ENCODE results near the gene TP53INP2. TPM values are rescaled to one million over a fixed set of nuclear protein-coding genes. Genes with fewer than 3 reads are reported as not detected.

Gene TP53INP2
- total and polyA plus RNA-seq, 12 donors = 31.7 to 174 (median 129) TPM

- Histone ChIP-seq H3K4me1 (peaks cover 0 to 20% (median 11%) of the 10 kb centered on the region in 9 donors), H3K27me3 (no peaks in the 10 kb centered on the region), H3K27ac (peak within 1 kb of the TSS in 9 of 10 donors; percentile 53 to 89 (median 79)), H3K36me3 (no peaks in the 10 kb centered on the region), H3K9me3 (no peaks in the 10 kb centered on the region), H3K4me3 (peak within 1 kb of the TSS; percentile 50 to 84 (median 76))
- peak in 7 of 9 donors; percentile 20 to 60 (median 32) for TF ChIP-seq CTCF (IDR thresholded peaks at IDR 0.05)
- ATAC-seq (peak; percentile 100), DNase-seq (peak; percentile 94 to 95)
- WGBS, 2 donors = 0% methylated on average over 64 of the region's 64 CpGs
- intact Hi-C loops (cut with DNase I) = loop anchor here in 4 of 10 donors (1.0 to 5.0 kb wide), 4 partner anchors 27 to 70 kb away; partner anchors contain the start of gene TP53INP2 (in 2 of the 4)
Measured at GRCh38 chr20:34676642-34677373, 27.3 kb upstream of the TP53INP2 start, which contains the start of gene PIGU. Gene PIGU, minus strand, starts transcription at chr20:34677092. Its CDS starts 7 bp downstream, at chr20:34677085.

- Histone ChIP-seq H3K36me3 (no peaks in the 10 kb centered on the region), H3K27me3 (no peaks in the 10 kb centered on the region), H3K27ac (peak overlapping the region in 2 of 10 donors; percentile 22 to 34), H3K9me3 (no peaks in the 10 kb centered on the region), H3K4me3 (no peak overlapping the region), H3K4me1 (peaks cover 0 to 16% (median 9%) of the 10 kb centered on the region in 9 donors)
- ATAC-seq (no peak), DNase-seq (no peak)
- no peak for TF ChIP-seq CTCF (IDR thresholded peaks at IDR 0.05)
- intact Hi-C loops (cut with DNase I) = no loop called here
Measured at GRCh38 chr20:34680586-34681175, 23.5 kb upstream of the TP53INP2 start.

- ATAC-seq (no peak), DNase-seq (no peak)
- no peaks in the 10 kb centered on the region for H3K36me3 ChIP-seq
- 92 to 97% methylated on average over 3 of the region's 3 CpGs for WGBS, 2 donors
- H3K4me1 ChIP-seq = no peaks in the 10 kb centered on the region
- intact Hi-C loops (cut with DNase I) = no loop called here
- TF ChIP-seq CTCF (IDR thresholded peaks at IDR 0.05) = no peak
- H3K27me3 ChIP-seq = no peaks in the 10 kb centered on the region
- H3K4me3 ChIP-seq = no peak overlapping the region
- H3K9me3 ChIP-seq = no peaks in the 10 kb centered on the region
- H3K27ac ChIP-seq = no peak overlapping the region
Measured at GRCh38 chr20:34683667-34684066, 20.5 kb upstream of the TP53INP2 start.

GRCh38 chr20:34689486-34689885 is 14.7 kb upstream of the TP53INP2 start:
- intact Hi-C loops (cut with DNase I) = no loop called here
- peak overlapping the region in 1 of 10 donors; percentile 23 for H3K27ac ChIP-seq
- no peak for TF ChIP-seq CTCF (IDR thresholded peaks at IDR 0.05)
- no peak for DNase-seq
- no peaks in the 10 kb centered on the region for H3K36me3 ChIP-seq
- H3K9me3 ChIP-seq = no peaks in the 10 kb centered on the region
- no peak overlapping the region for H3K4me3 ChIP-seq
- ATAC-seq = peak in 3 of 8 donors; percentile 46 to 65 (median 61)
- WGBS, 2 donors = 70 to 71% methylated on average over 2 of the region's 2 CpGs
- no peaks in the 10 kb centered on the region for H3K27me3 ChIP-seq
- H3K4me1 ChIP-seq = peaks cover 0 to 6% (median 0%) of the 10 kb centered on the region in 9 donors

Data from heart right ventricle (tissue), 16 donors.